HEK293 (cell line): Measurements from ENCODE around the gene BCAS3.

Experiments used
- KLF7 ChIP-seq: fragments of 450-650 bp; formaldehyde crosslinking; IDR thresholded peaks from 2 replicates; pipeline ENCODE4 v1.5.1; 2016; ENCODE audit warnings: missing biosample characterization, missing genetic modification characterization, borderline replicate concordance
- ZNF174 ChIP-seq: fragments of 450-650 bp; formaldehyde crosslinking; IDR thresholded peaks from 2 replicates; pipeline ENCODE4 v1.5.0; 2017; ENCODE audit warnings: missing biosample characterization, mild to moderate bottlenecking, missing genetic modification characterization
- ZNF350 ChIP-seq: fragments of 450-650 bp; formaldehyde crosslinking; IDR thresholded peaks from 2 replicates; pipeline ENCODE4 v1.5.0; 2017; ENCODE audit warnings: missing biosample characterization, mild to moderate bottlenecking, missing genetic modification characterization
- ZNF558 ChIP-seq: fragments of 450-650 bp; formaldehyde crosslinking; IDR thresholded peaks from 2 replicates; pipeline ENCODE4 v1.5.1; 2016; ENCODE audit warnings: missing biosample characterization, missing genetic modification characterization
- ZNF768 ChIP-seq: fragments of 450-650 bp; formaldehyde crosslinking; IDR thresholded peaks from 2 replicates; pipeline ENCODE4 v1.5.1; 2018; ENCODE audit warnings: missing biosample characterization, mild to moderate bottlenecking, missing genetic modification characterization
- ZNF777 ChIP-seq: fragments of 450-650 bp; formaldehyde crosslinking; IDR thresholded peaks from 2 replicates; pipeline ENCODE4 v1.5.1; 2017; ENCODE audit warnings: missing biosample characterization, missing genetic modification characterization, borderline replicate concordance
- ZSCAN30 ChIP-seq: fragments of 450-650 bp; IDR thresholded peaks from 2 replicates; pipeline ENCODE4 v1.5.1; 2018; ENCODE audit warnings: missing biosample characterization, mild to moderate bottlenecking, missing genetic modification characterization, moderate library complexity
- TF ChIP-seq, protein P1 (sequence below): fragments of 450-650 bp; formaldehyde crosslinking; IDR thresholded peaks from 2 replicates; pipeline ENCODE4 v1.5.1; 2016; ENCODE audit warnings: missing biosample characterization, missing genetic modification characterization
- TF ChIP-seq, protein P2 (sequence below): fragments of 450-650 bp; formaldehyde crosslinking; optimal IDR thresholded peaks from 2 replicates; pipeline ENCODE3; 2016; ENCODE audit warnings: missing biosample characterization, mild to moderate bottlenecking, missing genetic modification characterization

- TF ChIP-seq, protein P1, sequence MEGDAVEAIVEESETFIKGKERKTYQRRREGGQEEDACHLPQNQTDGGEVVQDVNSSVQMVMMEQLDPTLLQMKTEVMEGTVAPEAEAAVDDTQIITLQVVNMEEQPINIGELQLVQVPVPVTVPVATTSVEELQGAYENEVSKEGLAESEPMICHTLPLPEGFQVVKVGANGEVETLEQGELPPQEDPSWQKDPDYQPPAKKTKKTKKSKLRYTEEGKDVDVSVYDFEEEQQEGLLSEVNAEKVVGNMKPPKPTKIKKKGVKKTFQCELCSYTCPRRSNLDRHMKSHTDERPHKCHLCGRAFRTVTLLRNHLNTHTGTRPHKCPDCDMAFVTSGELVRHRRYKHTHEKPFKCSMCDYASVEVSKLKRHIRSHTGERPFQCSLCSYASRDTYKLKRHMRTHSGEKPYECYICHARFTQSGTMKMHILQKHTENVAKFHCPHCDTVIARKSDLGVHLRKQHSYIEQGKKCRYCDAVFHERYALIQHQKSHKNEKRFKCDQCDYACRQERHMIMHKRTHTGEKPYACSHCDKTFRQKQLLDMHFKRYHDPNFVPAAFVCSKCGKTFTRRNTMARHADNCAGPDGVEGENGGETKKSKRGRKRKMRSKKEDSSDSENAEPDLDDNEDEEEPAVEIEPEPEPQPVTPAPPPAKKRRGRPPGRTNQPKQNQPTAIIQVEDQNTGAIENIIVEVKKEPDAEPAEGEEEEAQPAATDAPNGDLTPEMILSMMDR (tag by site-specific recombination): no peak
- TF ChIP-seq, protein P2, sequence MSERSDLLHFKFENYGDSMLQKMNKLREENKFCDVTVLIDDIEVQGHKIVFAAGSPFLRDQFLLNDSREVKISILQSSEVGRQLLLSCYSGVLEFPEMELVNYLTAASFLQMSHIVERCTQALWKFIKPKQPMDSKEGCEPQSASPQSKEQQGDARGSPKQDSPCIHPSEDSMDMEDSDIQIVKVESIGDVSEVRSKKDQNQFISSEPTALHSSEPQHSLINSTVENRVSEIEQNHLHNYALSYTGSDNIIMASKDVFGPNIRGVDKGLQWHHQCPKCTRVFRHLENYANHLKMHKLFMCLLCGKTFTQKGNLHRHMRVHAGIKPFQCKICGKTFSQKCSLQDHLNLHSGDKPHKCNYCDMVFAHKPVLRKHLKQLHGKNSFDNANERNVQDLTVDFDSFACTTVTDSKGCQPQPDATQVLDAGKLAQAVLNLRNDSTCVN (tag by site-specific recombination): no peak
- TF ChIP-seq ZNF558 (tag by site-specific recombination): no peak
- no peak for TF ChIP-seq ZNF174
- TF ChIP-seq ZNF768 (tag by site-specific recombination): no peak
- no peak for TF ChIP-seq KLF7 (tag by site-specific recombination)
- TF ChIP-seq ZNF777: no peak
- TF ChIP-seq ZSCAN30: no peak
- no peak for TF ChIP-seq ZNF350
Observed at GRCh38 chr17:60790205-60790604, 112.6 kb downstream of the BCAS3 start.
